ENCODE measurements around the gene EPS15.
"Not testable (repeated sequence)": the region's sequence is repeated elsewhere in the genome, so short reads cannot be mapped to it uniquely, and the experiment has no call there.

The EPS15 gene

DNA sequence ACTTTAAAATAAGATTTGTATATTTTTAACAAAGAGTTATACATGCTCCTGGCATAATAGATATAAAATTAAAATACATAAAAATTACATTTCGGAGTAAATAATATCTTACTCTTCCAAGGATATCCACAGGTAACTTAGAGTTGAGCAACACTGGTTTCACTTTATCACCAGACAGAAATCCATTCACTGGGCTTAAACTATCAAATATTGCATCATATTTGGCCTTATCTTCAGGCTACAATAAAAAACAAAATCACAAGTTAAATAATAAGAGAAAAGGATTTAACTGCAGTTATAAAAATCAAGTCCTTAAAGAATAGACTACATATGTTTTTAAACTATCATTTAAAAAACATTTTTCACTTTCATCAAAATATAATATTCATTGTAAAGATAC is 55.5 kb downstream of the EPS15 start:
- DNase-seq = no peak

DNA sequence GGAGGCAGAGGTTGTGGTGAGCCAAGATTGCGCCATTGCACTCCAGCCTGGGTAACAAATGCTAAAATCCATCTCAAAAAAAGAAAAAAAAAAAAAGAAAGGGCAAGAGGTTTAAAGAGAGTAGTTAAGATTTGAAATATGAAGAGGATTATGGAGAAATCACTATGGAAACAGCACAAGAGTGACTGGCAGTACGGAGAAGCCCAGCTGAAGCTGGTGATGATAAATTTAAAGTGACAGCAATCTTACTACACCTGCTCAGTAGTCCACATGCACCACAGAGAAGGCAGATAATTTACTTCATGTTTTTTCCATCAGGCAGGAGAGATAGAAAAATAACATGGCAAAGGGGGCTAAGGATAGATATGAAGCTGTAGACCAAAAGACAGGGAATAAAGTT is 56.8 kb downstream of the EPS15 start:
- DNase-seq = not testable (repeated sequence)

DNA sequence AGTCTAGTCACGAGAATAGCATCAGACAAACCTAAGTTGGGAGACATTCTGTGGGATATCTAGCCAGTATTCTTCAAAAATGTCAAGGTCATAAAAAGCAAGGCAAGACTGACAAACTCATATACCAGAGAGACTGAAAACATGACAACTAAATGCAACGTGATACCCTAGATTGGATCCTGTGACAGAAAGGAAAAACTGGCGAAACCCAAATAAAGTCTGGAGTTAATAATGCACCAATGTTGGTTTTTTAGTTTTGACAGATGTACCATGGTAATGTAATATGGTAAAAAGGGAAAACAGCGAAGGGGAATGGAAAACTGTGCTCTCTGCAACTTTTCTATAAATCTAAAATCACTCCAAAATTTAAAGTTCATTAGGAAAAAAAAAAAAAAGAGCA is 64.5 kb downstream of the EPS15 start:
- no peak for DNase-seq

DNA sequence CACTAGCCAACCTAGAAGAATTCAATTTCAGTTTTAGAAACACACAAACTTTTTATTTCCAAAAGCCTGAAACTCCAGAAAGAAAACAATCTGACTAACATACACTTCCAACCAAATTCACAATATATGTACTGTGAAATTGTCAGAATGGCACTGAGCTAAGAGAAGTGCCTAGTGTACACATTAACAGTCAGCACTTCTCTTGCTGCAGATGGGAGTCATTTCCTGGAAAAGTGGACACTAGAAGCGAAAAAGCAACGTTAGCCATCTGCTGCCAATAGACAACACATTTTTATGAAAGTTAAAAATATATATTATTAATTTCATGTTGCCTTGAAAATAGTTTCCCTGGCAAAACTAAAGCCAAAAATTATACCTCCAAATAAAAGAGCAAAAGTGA is 66.1 kb downstream of the EPS15 start:
- DNase-seq = no peak

DNA sequence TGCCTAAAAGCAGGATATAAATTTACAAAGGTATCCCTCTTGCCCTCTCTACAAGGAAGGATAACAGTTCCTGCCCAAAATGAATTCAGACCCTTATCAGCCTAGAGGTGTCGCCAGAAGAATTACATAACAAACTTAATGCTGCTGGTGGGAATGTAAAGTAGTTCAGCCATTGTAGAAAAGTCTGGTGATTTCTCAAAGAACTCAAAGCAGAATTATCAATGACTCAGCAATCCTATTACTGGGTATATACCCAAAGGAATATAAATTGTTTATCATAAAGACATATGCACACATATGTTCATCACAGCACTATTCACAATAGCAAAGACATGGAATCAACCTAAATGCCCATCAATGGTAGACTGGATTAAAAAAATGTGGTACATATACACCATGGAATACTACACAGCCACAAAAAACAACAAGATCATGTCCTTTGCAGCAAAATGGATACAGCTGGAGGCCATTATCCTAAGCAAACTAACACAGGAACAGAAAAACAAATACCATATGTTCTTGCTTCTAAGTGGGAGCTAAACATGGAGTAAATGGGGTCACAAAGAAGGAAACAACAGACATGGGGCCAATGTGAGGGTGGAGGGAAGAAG is 70.1 kb downstream of the EPS15 start:
- DNase-seq = not testable (repeated sequence)

DNA sequence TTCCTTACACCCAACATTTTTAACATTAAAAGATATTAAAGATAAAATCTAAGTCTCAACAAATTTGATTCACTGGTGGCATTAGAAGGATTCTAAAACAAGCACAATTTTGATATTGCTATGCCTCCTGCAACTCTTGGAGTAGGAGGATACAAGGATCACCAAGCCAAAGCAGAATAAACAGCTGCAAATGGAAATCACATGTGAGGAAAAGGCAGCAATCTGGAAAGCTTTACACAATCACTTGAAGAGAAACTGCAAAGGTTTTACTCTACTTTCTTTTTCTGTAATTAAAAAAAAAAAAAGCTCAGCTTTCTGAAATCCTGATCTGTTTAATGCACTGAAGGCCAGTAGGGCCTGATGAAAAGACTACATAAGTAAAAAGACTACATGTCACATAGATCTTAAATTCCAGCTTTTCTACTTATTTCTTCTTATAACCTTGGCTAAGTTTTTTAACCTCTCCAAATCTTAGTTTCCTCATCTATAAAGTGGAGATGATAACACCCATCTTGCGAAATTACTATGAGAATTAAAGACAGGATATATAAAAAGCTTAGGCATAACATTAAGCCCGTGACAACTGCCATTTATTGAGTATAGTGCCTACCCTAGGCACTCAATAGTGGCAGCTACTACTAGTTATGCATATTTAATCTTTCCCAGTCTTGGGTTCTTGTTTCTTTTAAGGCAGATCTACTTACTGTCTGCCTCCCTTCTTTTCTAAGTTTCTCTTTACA is 73.5 kb downstream of the EPS15 start:
- no peak for DNase-seq

DNA sequence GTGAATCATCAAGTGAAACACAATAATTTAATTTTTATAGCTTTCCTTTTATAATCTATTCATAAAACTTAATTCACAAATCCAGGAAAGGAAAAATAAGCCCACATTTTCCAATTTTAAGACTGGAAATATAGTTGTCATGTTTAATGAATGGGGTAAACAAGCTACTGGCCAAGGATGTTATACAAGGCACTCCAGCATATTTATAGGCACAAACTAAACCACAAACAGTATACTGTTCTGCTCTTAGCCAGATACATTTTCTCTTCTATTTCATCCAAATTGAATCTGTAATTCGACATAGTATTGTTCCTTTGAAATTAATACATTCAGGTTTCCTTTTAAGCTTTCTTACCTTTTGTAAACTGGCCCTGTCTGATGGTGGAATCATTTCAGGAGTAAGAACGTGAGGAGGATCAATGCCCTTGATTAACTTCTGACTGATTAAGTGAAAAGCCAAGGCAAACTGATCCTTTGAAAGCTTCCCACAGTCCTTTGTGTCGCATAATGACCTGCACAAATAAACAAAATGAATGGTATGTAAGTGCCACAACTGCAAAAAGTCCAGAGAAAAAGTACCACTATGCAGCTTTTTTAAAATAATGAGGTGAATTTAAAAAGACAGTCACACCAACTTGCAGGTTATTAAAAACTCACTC is 74.4 kb downstream of the EPS15 start:
- DNase-seq = no peak

DNA sequence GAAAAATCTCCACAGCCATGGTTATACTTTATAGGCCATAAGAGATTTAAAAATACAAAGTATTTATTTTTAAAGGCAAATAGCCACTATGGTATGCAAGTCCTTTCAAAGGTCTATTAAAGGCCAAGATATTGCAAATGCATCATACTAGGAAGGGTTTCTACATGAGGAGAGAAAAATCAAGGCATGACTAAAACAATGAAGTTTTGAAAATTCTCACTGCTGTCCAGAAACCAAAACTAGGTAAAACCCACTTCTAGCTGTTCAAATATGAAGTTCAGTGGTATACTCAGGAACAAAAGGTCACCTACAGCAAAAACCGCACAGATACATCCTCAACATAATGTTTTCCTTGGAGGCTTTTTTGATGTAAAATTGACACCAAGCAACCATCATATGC is 75.0 kb downstream of the EPS15 start:
- DNase-seq = no peak

DNA sequence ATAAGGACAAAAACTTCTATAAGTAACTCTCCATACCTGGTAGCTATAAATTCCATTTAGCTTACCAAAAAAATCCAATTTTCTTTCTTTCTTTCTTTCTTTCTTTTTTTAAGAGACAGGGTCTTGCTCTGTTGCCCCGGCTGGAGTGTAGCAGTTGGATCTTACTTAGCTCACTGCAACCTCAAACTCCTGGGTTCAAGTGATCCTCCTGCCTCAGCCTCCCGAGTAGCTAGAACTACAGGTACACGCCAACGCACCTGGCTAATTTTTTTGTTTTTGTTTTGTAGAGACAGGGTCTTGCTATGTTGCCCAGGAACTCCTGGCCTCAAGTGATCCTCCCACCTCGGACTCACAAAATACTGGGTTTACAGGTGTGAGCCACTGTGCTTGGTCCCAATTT is 75.5 kb downstream of the EPS15 start:
- no peak for DNase-seq

DNA sequence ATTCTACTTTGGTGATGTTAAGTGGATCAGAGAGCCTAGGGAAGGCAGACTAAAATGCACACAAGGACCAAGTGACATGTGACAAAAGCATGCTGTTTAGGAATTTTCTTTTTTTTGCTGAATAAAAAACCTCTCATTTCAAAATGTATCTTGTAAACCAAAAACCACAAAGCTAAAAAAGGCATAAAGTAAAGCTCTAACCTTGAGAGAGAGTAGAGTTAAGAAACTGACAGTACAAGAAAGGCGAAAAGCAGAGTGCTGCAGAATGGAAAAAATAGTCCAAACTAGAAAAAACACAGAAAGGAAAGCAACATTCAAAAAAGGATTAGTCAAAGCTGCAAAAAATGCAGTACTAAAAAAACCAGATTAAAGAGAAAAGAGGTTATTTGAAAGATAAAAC is 76.5 kb downstream of the EPS15 start:
- no peak for DNase-seq

DNA sequence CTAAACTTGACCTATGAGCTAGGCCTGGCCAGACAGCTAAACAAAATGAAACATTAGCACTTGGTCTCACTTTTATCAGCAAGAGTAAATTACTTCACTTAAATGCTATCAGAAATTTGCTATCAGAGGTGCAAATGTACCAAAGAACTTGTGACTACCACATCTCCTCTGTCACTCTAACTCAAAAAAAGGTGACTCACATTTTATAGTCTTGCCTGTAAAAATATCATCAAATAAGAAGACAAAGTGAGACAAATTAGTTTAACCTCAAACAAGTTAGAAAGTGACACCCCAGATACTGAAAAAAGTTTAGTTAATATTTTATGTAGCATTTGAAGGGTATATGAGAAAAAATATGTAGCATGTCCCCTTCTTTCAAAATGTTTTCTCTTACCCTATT is 76.9 kb downstream of the EPS15 start:
- DNase-seq = no peak

DNA sequence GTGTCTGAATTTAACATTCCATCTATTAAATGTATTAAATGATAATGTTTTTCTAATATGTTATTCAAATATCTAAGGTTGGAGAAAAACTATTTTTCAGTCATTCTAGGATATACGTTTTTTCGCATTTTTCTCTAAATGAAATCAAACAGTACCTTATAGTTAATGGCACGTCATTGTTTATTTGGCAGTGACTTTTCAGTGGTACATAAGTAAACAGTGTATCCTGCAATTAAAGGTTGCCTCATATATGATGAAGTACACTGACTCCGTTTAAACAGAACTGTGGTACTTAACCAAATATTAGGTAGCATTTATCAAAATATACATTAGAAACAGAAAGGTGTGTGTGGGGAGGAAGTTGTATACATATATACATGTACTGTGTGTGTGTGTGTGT is 79.2 kb downstream of the EPS15 start:
- DNase-seq = no peak

DNA sequence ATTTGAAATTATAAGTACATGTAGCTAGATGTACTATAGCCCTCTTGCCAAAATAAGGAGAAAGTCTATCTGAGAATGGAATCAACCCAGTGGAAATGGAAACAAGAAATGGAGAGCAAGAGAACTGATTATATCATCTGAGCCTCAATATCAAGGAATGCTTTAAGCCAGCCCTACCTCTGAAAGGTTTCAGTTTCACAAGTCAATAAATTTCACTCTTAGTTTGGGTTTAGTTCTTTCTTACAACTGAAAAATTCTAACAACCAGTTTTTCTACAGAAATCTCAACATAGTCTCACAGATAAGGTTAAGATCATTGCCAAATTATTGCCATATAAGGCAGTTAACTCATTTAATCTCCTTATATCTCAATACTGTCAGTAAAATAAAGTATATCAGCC is 80.0 kb downstream of the EPS15 start:
- DNase-seq = no peak

DNA sequence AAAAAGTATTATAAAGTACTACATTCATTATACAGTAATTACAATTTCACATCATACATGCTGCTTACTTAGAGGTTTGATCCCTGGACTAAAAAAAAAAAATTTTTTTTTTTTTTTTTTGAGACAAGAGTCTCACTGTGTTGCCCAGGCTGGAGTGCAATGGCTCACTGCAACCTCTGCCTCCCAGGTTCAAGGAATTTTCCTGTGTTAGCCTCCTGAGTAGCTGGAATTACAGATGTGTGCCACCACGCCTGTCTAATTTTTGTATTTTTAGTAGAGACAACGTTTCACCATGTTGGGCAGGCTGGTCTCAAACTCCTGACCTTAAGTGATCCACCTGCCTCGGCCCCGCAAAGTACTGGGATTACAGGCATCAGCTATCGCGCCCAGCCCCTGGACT is 81.7 kb downstream of the EPS15 start:
- DNase-seq = not testable (repeated sequence)

DNA sequence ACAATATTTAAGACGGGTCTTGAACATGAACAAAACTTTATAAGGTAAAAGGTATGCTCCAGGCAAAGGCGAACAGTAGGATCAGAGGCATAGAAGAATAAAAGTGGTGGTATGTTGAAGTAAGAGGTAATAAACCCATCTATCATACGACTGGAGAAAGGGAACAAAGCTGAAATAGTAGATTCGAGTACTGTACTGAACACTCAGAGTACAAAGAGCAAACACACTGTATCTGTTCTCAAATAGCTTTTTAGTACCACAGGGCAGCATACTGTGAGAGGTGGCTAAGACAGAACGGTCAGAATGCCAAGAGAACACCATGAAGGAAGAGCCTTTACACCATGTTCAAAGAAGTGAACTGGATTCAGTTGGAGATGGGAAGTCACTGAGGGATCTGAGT is 83.2 kb downstream of the EPS15 start:
- DNase-seq = no peak

DNA sequence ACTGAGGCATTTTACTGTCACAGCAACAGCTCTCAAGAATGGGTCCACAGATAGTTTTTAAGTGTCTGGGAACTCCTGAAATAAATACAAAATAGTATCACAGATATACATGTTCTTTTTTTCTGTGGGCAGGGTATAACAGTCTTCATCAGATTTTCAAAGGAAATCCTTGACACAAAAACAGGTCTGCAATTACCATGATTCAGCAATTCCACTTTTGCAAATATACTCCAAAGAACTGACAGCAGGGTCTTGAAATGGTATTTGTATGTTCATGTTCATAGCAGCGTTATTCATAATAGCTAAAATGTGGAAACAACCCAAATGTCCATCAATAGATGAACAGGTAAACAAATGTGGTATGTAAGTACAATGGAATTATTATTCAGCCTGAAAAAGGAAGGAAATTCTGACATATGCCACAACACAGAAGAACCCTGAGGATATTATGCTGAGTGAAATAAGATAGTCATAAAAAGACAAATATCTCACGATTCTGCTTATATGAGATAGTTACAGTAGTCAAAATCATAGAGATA is 85.0 kb downstream of the EPS15 start:
- DNase-seq = no peak

DNA sequence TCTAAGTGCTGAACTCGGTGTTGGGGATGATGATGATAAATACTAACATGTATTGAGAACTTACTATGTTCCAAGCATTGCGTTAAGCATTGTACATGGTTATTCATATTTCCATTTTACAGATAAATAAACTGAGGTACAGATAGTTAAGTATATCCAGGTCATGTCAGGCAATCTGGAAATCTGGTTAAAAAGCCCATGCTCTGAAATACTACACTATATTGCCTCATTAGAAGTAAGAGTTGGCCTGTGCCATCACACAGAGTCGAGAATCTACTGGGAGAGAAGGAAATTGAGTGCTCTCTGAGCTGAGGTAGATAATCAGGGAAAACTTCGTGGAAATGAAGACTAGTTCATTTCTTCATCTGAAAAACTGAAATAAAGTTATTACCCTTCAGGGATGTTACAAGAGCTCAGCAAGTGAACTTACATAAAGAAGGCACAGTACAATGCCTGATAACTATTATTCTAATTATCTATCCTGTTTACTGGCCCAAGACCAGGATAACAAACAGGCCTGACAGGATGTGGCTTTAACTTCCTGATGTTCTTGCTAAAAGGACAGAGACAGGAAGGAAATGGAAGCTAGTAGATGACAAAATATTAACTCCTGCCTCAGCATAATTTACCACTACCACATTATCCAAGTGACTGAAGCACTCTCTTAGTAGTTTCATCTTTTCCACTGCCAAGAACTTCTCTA is 85.6 kb downstream of the EPS15 start:
- DNase-seq = no peak

DNA sequence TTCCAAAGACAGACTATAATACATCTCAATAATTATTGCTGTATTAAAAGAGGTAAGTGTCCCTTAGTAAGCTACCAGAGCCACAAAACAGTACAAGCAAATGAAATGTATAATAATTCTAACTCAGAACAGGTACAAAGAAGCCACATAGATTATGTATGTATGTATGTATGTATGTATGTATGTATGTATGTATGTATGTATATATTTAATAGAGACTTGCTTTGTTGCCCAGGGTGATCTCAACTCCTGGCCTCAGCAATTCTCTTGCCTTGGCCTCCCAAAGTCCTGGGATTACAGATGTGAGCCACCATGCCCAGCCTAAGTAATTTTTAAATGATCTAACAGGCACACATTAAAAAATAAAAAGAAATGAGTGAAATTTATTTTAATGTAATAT is 86.9 kb downstream of the EPS15 start:
- no peak for DNase-seq

DNA sequence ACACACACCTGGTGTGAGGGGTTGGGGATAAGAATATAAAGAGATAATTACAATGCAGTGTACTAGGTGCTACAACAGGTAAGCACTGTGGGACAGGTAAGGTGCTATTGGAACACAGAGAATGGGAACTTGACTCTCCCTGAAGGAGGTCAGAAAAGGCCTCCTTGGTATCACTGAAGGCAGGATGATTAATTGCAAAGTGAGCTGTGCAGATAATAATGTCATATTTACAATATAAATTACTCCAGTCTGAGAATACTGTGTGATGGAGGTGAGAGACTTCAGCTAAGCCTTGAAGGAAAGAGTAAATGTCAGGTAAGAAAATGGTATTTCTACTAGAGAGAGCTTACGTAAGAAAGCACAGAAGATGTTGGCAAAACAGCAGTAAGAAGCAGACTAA is 91.6 kb downstream of the EPS15 start:
- DNase-seq = no peak

DNA sequence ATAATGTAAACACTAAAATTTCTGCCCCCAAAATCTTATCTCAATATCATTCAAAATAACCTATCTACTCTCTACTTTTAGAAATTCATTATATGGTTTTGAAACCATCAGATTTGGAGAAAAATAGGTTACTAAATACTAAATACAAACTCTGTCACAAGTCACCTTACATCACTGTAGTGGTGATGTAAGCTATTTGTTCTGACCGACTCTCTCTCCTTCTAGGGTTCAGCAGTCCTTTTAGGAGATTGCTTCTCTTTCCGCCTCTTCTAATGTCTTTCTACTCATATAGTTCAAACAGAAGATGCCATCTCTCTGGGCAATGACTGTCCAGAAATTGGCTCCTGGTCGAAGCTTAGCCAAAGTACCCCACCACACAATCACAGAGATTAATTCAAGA is 93.1 kb downstream of the EPS15 start:
- DNase-seq = no peak

DNA sequence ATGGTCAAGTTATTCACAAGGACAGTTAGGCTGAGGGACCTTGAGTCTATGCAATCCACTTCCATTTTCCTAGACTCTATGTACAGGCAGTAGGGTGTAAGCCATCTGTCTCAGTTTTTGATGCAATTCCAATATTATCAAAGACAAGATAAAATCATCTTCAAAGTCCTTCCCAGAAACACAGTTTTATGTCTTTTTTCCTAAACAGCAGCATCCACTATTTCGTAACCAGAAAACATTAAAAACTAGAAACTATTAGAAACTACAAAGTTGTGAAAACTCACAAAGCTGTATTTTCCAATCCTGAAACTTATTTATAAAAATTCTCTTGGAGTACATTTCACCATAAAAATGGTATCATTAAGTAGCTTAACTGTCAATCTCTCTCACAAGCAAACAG is 93.8 kb downstream of the EPS15 start:
- DNase-seq = no peak

DNA sequence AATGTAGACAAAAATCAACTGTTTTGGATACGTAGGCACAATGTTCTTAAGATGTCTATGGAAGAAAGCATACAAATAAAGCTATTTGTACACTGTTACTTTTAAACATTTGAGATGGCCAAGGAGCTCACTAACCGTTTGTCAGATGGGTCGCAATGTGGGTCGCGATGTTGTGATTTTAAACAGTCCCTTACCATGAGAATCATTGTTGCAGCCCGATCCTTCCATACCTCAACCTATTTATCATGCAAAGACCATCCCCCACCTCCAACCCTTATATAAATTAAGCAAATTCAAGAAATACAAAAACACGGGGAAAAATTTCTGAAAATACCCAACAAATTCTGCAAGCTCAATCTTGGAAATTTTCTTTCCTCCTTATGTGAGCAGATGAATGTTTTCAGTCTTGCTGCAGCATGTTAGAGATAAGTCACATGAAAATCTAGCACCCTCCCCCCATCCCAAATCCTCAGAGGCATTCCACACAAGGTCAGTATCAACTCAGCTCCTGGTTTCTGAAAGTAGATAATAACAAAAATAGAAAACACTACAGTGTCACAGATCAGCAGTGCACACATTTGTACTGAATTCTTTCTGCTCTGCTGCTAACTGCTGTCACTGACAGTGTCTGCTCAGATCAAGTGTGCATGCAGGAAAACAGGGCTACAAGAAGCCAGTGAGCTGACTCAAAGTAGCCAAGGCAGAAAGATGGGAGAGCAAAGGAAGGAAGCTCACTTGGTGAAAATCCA is 95.8 kb downstream of the EPS15 start:
- no peak for DNase-seq

Measured in activated CD8-positive, alpha-beta memory T cell treated with anti-CD3 and anti-CD28 coated beads, Interleukin-2, amount 50 U/mL, for 48 hours (primary cell).